Occipital lobe (tissue), 2 donors: ENCODE results near the gene TFDP2. TPM values are rescaled to one million over a fixed set of nuclear protein-coding genes. Genes with fewer than 3 reads are reported as not detected.
"Not testable (repeated sequence)": the region's sequence is repeated elsewhere in the genome, so short reads cannot be mapped to it uniquely, and the experiment has no call there.

Source experiments
- DNase-seq: peaks from one replicate; lab custom pipeline; 2025; lab: John Stamatoyannopoulos, UW
- total RNA-seq: library from RNA; depleted of rRNA; stranded (reverse); fragments of >200 nt; gene quantifications from one replicate; pipeline ENCODE4 v1.2.3, GENCODE V29; 2014

Gene TFDP2
- total RNA-seq, 1 donor from 2014 or later = 40.2 TPM

GRCh38 chr3:142022381-142022780 lies 127.0 kb downstream of the TFDP2 start:
- no peak for DNase-seq

GRCh38 chr3:142021127-142021526 lies 128.2 kb downstream of the TFDP2 start:
- no peak for DNase-seq

- no peak for DNase-seq
Observed at GRCh38 chr3:142019794-142020320, 129.5 kb downstream of the TFDP2 start.

- no peak for DNase-seq
Observed at GRCh38 chr3:142013993-142014392, 135.4 kb downstream of the TFDP2 start.

GRCh38 chr3:142013326-142013980 lies 135.9 kb downstream of the TFDP2 start:
- no peak for DNase-seq

GRCh38 chr3:142009029-142009428 lies 140.3 kb downstream of the TFDP2 start:
- DNase-seq = no peak

- DNase-seq = no peak
Observed at GRCh38 chr3:142007710-142008399, 141.5 kb downstream of the TFDP2 start.

- not testable (repeated sequence) for DNase-seq
Observed at GRCh38 chr3:142004957-142005356, 144.4 kb downstream of the TFDP2 start.

GRCh38 chr3:142004025-142004424 lies 145.3 kb downstream of the TFDP2 start:
- DNase-seq = no peak

- DNase-seq = no peak
Observed at GRCh38 chr3:142003291-142003690, 146.1 kb downstream of the TFDP2 start.

- no peak for DNase-seq
Observed at GRCh38 chr3:142000325-142000870, 148.9 kb downstream of the TFDP2 start.

GRCh38 chr3:141998669-141999290 lies 150.6 kb downstream of the TFDP2 start:
- DNase-seq = no peak

- DNase-seq = no peak
Observed at GRCh38 chr3:141996437-141996836, 152.9 kb downstream of the TFDP2 start.

- DNase-seq = no peak
Observed at GRCh38 chr3:141994856-141995255, 154.5 kb downstream of the TFDP2 start.

GRCh38 chr3:141992512-141992911 lies 156.8 kb downstream of the TFDP2 start:
- DNase-seq = no peak

- DNase-seq = no peak
Observed at GRCh38 chr3:141986548-141987107, 162.7 kb downstream of the TFDP2 start.

GRCh38 chr3:141981084-141981483 lies 168.3 kb downstream of the TFDP2 start:
- DNase-seq = no peak

- DNase-seq = no peak
Observed at GRCh38 chr3:141979050-141979671, 170.2 kb downstream of the TFDP2 start.

- not testable (repeated sequence) for DNase-seq
Observed at GRCh38 chr3:141974777-141975176, 174.6 kb downstream of the TFDP2 start.

- DNase-seq = no peak
Observed at GRCh38 chr3:141972399-141972798, 176.9 kb downstream of the TFDP2 start.

- DNase-seq = no peak
Observed at GRCh38 chr3:141971571-141971970, 177.8 kb downstream of the TFDP2 start.
